Fibroblast of lung (primary cell): Measurements from ENCODE around the gene TPD52L2. TPM values are rescaled to one million over a fixed set of nuclear protein-coding genes. Genes with fewer than 3 reads are reported as not detected.
A peak's percentile ranks its signal among the peaks of the same experiment; 100 is the strongest.
"Not testable (repeated sequence)": the region's sequence is repeated elsewhere in the genome, so short reads cannot be mapped to it uniquely, and the experiment has no call there.

ENCODE experiments used
- DNase-seq, 2 donors: peaks; one replicate each; pipeline versions ENCODE4 v3.0.0 to v3.0.0-alpha.2; 2010; ENCODE audit warnings: low read depth in 2 of 2
- H2AFZ ChIP-seq: 2 replicates; pipeline ENCODE4 v1.5.1; 2012; ENCODE audit warnings: low read length, control low read depth, inconsistent platforms
- H3K27ac ChIP-seq: 2 replicates; pipeline ENCODE4 v1.5.1; 2011; ENCODE audit warnings: low read length, control low read depth; ENCODE audit not compliant: insufficient read depth
- H3K27me3 ChIP-seq: 2 replicates; pipeline ENCODE4 v1.5.1; 2011; ENCODE audit warnings: mild to moderate bottlenecking, low read length; ENCODE audit not compliant: control insufficient read depth, insufficient read depth
- H3K36me3 ChIP-seq: 2 replicates; pipeline ENCODE4 v1.5.1; 2011; ENCODE audit warnings: low read length; ENCODE audit not compliant: control insufficient read depth, insufficient read depth
- H3K4me1 ChIP-seq: 2 replicates; pipeline ENCODE4 v1.5.1; 2011; ENCODE audit warnings: low read length; ENCODE audit not compliant: control insufficient read depth, insufficient read depth; ENCODE audit errors: extremely low read depth
- H3K4me2 ChIP-seq: 2 replicates; pipeline ENCODE4 v1.5.1; 2011; ENCODE audit warnings: low read length, control low read depth; ENCODE audit not compliant: insufficient read depth; ENCODE audit errors: extremely low read depth
- H3K4me3 ChIP-seq, 4 experiments: fragments of 200-600 bp in 1 of 4; sonication (generic) in 1 of 4; replicated peaks in 1 of 4; 2 replicates each; pipeline ENCODE4 v1.5.1; 2011 to 2016; ENCODE audit warnings: low read length in 4 of 4, low read depth in 3 of 4, mild to moderate bottlenecking in 3 of 4, control low read depth in 2 of 4, inconsistent platforms in 1 of 4, mixed read lengths in 1 of 4; ENCODE audit not compliant: insufficient read depth in 1 of 4; ENCODE audit errors: control extremely low read depth in 1 of 4
- H3K79me2 ChIP-seq: 2 replicates; pipeline ENCODE4 v1.5.1; 2012; ENCODE audit warnings: mild to moderate bottlenecking, low read length, inconsistent platforms; ENCODE audit not compliant: control insufficient read depth, insufficient read depth
- H3K9ac ChIP-seq: 2 replicates; pipeline ENCODE4 v1.5.1; 2011; ENCODE audit warnings: mild to moderate bottlenecking, low read length, control low read depth; ENCODE audit not compliant: insufficient read depth
- H3K9me3 ChIP-seq: 2 replicates; pipeline ENCODE4 v1.5.1; 2012; ENCODE audit warnings: low read depth, low read length; ENCODE audit not compliant: control insufficient read depth, insufficient read depth
- H4K20me1 ChIP-seq: 2 replicates; pipeline ENCODE4 v1.5.1; 2011; ENCODE audit warnings: low read length; ENCODE audit not compliant: control insufficient read depth, insufficient read depth; ENCODE audit errors: extremely low read depth
- CTCF ChIP-seq, 2 donors: IDR thresholded peaks in 1 of 2; conservative IDR thresholded peaks in 1 of 2; 1 replicate in 1 of 2; 2 replicates in 1 of 2; pipeline ENCODE4 v1.5.1; 2011 to 2012; ENCODE audit warnings: low read length in 2 of 2, control low read depth in 1 of 2, inconsistent platforms in 1 of 2, low read depth in 1 of 2, mild to moderate bottlenecking in 1 of 2
- EZH2 ChIP-seq: IDR thresholded peaks from 2 replicates; pipeline ENCODE4 v1.5.1; 2012; ENCODE audit warnings: low read length, control low read depth, mild to moderate bottlenecking; ENCODE audit errors: missing control alignments
- polyA plus RNA-seq, 2 donors: library from polyadenylated mRNA; depleted of rRNA in 1 of 2; stranded (reverse) in 1 of 2; unstranded in 1 of 2; fragments of >200 nt; gene quantifications; 2 replicates each; pipeline ENCODE4 v1.2.1, GENCODE V29; 2011 to 2012; ENCODE audit warnings: missing spikeins in 1 of 2
- total RNA-seq: library from RNA; depleted of rRNA; stranded (reverse); fragments of >200 nt; gene quantifications from 2 replicates; pipeline ENCODE4 v1.2.1, GENCODE V29; 2014

The TPD52L2 gene
- total and polyA plus RNA-seq, 2 donors (not counting 1 experiment from before 2014, with no cell fraction given): 123 to 212 TPM

GRCh38 chr20:63868264-63868663, 3.2 kb downstream of the TPD52L2 start:
- Histone ChIP-seq H3K9ac (no peak overlapping the region), H3K27ac (no peak overlapping the region), H3K36me3 (peaks cover 15% of the 10 kb centered on the region), H3K9me3 (no peaks in the 10 kb centered on the region), H3K4me2 (no peak overlapping the region), H3K4me1 (peaks cover 9% of the 10 kb centered on the region), H3K4me3 (no peak overlapping the region), H3K27me3 (no peaks in the 10 kb centered on the region), H2AFZ (no peak overlapping the region), H3K79me2 (peaks cover 52% of the 10 kb centered on the region), H4K20me1 (no peaks in the 10 kb centered on the region)
- TF ChIP-seq CTCF (conservative IDR thresholded peaks at IDR 0.05 in 1 of 2, IDR thresholded peaks at IDR 0.05 in 1 of 2; ENCODE audit: low read depth in 1 of 2, low read length in 2 of 2): no peak
- no peak for DNase-seq

- TF ChIP-seq CTCF (conservative IDR thresholded peaks at IDR 0.05 in 1 of 2, IDR thresholded peaks at IDR 0.05 in 1 of 2; ENCODE audit: low read depth in 1 of 2, low read length in 2 of 2) (no peak), EZH2 (no peak)
- Histone ChIP-seq H4K20me1 (no peaks in the 10 kb centered on the region), H3K9ac (no peak overlapping the region), H3K27me3 (no peaks in the 10 kb centered on the region), H3K36me3 (peaks cover 36% of the 10 kb centered on the region), H3K4me3 (no peak overlapping the region), H3K4me1 (peaks cover 6% of the 10 kb centered on the region), H3K27ac (peak overlapping the region; percentile 62), H2AFZ (no peak overlapping the region), H3K4me2 (no peak overlapping the region), H3K79me2 (peaks cover 47% of the 10 kb centered on the region), H3K9me3 (no peaks in the 10 kb centered on the region)
- peak; percentile 67 to 78 for DNase-seq
These were observed 8.5 kb downstream of the TPD52L2 start for GRCh38 chr20:63873477-63873971.

- not testable (repeated sequence) for H3K9ac ChIP-seq, H3K9me3 ChIP-seq, H3K27me3 ChIP-seq, H3K27ac ChIP-seq, H3K4me2 ChIP-seq, H3K4me1 ChIP-seq, H3K4me3 ChIP-seq, H2AFZ ChIP-seq, H4K20me1 ChIP-seq, DNase-seq
- peaks cover 39% of the 10 kb centered on the region for H3K36me3 ChIP-seq
- peaks cover 45% of the 10 kb centered on the region for H3K79me2 ChIP-seq
These were observed 9.2 kb downstream of the TPD52L2 start for GRCh38 chr20:63874241-63874640.
